Measurements from ENCODE around the gene CYP1A1. TPM values are rescaled to one million over a fixed set of nuclear protein-coding genes. Genes with fewer than 3 reads are reported as not detected.

The CYP1A1 gene
- total and polyA plus RNA-seq, 2 of the 13 experiments (the other 11 are each of a cell fraction or from before 2014, with no cell fraction given), result 7.9 to 8.0 TPM

DNA sequence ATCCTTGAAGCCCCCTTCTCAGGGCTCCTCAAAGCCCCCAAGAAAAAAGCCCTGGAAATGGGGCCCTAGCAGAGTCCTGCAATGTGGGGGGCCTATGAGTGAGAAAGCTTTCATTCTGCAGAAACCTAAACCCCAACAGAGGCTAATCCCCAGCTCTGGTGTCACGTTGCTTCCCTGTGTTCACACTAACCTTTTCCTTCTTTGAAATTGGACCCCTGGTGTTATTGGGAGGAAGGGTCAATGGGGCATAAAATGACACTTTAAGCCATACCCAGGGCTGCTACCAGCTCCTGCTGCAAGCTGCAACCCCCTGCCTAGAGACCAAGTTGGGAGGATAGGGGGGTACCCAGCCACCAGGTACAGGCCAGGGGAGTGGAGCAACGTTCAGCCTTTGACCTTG lies 25.4 kb upstream of the CYP1A1 start:
- Histone ChIP-seq H3K79me2 (ENCODE audit: insufficient read depth, low read length) (no peaks in the 10 kb centered on the region), H3K4me1 (ENCODE audit: insufficient read depth, low read length) (peaks cover 27% of the 10 kb centered on the region), H3K36me3 (replicated peaks in 1 of 2; ENCODE audit: control insufficient read depth in 1 of 2, insufficient read depth in 2 of 2, low read length in 2 of 2) (no peaks in the 10 kb centered on the region), H3K27me3 (ENCODE audit: control insufficient read depth in 1 of 2, insufficient read depth in 2 of 2, low read length in 2 of 2) (no peaks in the 10 kb centered on the region; a peak in 1 of 5 replicates), H3K4me2 (ENCODE audit: low read depth, low read length) (0 out of 2 replicates have a peak overlapping the region, but pooled peaks have one; percentile 26), H3K27ac (ENCODE audit: extremely low read length, insufficient read depth, low read length) (no peak overlapping the region), H3K9ac (ENCODE audit: insufficient read depth, low read depth, low read length) (no peak overlapping the region), H2AFZ (ENCODE audit: low read length) (no peak overlapping the region), H4K20me1 (ENCODE audit: insufficient read depth, low read length) (no peaks in the 10 kb centered on the region), H3K9me3 (ENCODE audit: low read length) (no peaks in the 10 kb centered on the region), H3K4me3 (replicated peaks in 1 of 3; ENCODE audit: insufficient read depth in 1 of 3, low read depth in 2 of 3, low read length in 3 of 3) (no peak overlapping the region)
- TF ChIP-seq, protein P1, sequence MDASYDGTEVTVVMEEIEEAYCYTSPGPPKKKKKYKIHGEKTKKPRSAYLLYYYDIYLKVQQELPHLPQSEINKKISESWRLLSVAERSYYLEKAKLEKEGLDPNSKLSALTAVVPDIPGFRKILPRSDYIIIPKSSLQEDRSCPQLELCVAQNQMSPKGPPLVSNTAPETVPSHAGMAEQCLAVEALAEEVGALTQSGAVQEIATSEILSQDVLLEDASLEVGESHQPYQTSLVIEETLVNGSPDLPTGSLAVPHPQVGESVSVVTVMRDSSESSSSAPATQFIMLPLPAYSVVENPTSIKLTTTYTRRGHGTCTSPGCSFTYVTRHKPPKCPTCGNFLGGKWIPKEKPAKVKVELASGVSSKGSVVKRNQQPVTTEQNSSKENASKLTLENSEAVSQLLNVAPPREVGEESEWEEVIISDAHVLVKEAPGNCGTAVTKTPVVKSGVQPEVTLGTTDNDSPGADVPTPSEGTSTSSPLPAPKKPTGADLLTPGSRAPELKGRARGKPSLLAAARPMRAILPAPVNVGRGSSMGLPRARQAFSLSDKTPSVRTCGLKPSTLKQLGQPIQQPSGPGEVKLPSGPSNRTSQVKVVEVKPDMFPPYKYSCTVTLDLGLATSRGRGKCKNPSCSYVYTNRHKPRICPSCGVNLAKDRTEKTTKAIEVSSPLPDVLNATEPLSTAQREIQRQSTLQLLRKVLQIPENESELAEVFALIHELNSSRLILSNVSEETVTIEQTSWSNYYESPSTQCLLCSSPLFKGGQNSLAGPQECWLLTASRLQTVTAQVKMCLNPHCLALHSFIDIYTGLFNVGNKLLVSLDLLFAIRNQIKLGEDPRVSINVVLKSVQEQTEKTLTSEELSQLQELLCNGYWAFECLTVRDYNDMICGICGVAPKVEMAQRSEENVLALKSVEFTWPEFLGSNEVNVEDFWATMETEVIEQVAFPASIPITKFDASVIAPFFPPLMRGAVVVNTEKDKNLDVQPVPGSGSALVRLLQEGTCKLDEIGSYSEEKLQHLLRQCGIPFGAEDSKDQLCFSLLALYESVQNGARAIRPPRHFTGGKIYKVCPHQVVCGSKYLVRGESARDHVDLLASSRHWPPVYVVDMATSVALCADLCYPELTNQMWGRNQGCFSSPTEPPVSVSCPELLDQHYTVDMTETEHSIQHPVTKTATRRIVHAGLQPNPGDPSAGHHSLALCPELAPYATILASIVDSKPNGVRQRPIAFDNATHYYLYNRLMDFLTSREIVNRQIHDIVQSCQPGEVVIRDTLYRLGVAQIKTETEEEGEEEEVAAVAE (CRISPR knock-in tag; IDR thresholded peaks at IDR 0.05; ENCODE audit: borderline replicate concordance), result no peak
- TF ChIP-seq TOE1 (CRISPR knock-in tag; IDR thresholded peaks at IDR 0.05), result no peak
- TF ChIP-seq RXRB (CRISPR knock-in tag; IDR thresholded peaks at IDR 0.05; ENCODE audit: borderline replicate concordance), result peak; percentile 32; the same call in 1 of the 2 replicates
- BruUV-seq (replicated peaks), result no TSS peak
- FAIRE-seq (no peak), ATAC-seq (peak; percentile 59), DNase-seq (ENCODE audit: low spot score) (no peak)
- ChIA-PET POLR2A (interaction anchor here (1.0 to 1.4 kb wide), 2 partner anchors 10 to 20 kb away, joined by 3 read pairs; no protein-coding TSS in a partner anchor), CTCF (ENCODE audit: low intra/inter-chr PET ratio, low total read pairs) (no interaction called here)
- in situ Hi-C loops (cut with HindIII; ENCODE audit: extremely low pct_ligation_motif_present, low pct_unique_long_range_greater_than_20kb), result no loop called here
- intact Hi-C loops (cut with micrococcal nuclease; ENCODE audit: unreplicated experiment), result no loop called here
- WGBS (ENCODE audit: low lambda C conversion rate), result 0% methylated on average over 1 of the region's 2 CpGs

DNA sequence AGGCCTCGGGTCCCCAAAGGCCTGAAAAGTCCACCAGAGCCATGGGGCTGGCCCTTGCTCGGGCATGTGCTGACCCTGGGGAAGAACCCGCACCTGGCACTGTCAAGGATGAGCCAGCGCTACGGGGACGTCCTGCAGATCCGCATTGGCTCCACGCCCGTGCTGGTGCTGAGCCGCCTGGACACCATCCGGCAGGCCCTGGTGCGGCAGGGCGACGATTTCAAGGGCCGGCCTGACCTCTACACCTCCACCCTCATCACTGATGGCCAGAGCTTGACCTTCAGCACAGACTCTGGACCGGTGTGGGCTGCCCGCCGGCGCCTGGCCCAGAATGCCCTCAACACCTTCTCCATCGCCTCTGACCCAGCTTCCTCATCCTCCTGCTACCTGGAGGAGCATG lies 24.5 kb upstream of the CYP1A1 start:
- H3K9ac ChIP-seq (ENCODE audit: insufficient read depth, low read depth, low read length), result no peak overlapping the region
- no peak for ATAC-seq
- CTCF ChIA-PET (ENCODE audit: low intra/inter-chr PET ratio, low total read pairs), result no interaction called here
- POLR2A ChIA-PET, result interaction anchor here (1.6 kb wide), 1 partner anchor 24 kb away, joined by 3 read pairs; the partner anchor contains the start of gene CYP1A1
- 37% methylated on average over 2 of the region's 20 CpGs for WGBS (ENCODE audit: low lambda C conversion rate)
- in situ Hi-C loops (cut with HindIII; ENCODE audit: extremely low pct_ligation_motif_present, low pct_unique_long_range_greater_than_20kb), result no loop called here
- intact Hi-C loops (cut with micrococcal nuclease; ENCODE audit: unreplicated experiment), result no loop called here
- BruUV-seq (replicated peaks), result no TSS peak
- no peaks in the 10 kb centered on the region for H3K9me3 ChIP-seq (ENCODE audit: low read length)
- H2AFZ ChIP-seq (ENCODE audit: low read length), result no peak overlapping the region
- no peak overlapping the region for H3K27ac ChIP-seq (ENCODE audit: extremely low read length, insufficient read depth, low read length)
- no peak overlapping the region for H3K4me3 ChIP-seq (replicated peaks in 1 of 3; ENCODE audit: insufficient read depth in 1 of 3, low read depth in 2 of 3, low read length in 3 of 3)
- peaks cover 27% of the 10 kb centered on the region for H3K4me1 ChIP-seq (ENCODE audit: insufficient read depth, low read length)
- no peaks in the 10 kb centered on the region for H4K20me1 ChIP-seq (ENCODE audit: insufficient read depth, low read length)
- no peaks in the 10 kb centered on the region for H3K79me2 ChIP-seq (ENCODE audit: insufficient read depth, low read length)
- H3K4me2 ChIP-seq (ENCODE audit: low read depth, low read length), result no peak overlapping the region
- DNase-seq (ENCODE audit: low spot score), result no peak
- H3K27me3 ChIP-seq (ENCODE audit: control insufficient read depth in 1 of 2, insufficient read depth in 2 of 2, low read length in 2 of 2), result no peaks in the 10 kb centered on the region; a peak in 1 of 5 replicates
- H3K36me3 ChIP-seq (replicated peaks in 1 of 2; ENCODE audit: control insufficient read depth in 1 of 2, insufficient read depth in 2 of 2, low read length in 2 of 2), result no peaks in the 10 kb centered on the region
- FAIRE-seq, result no peak
- no peak for TF ChIP-seq PCBP2 (optimal IDR thresholded peaks at IDR 0.05; ENCODE audit: low read depth, low read length, poor library complexity, severe bottlenecking)
- no peak for TF ChIP-seq ZNF782 (CRISPR knock-in tag; IDR thresholded peaks at IDR 0.05; ENCODE audit: borderline replicate concordance)
- TF ChIP-seq KDM6A (CRISPR knock-in tag; IDR thresholded peaks at IDR 0.05; ENCODE audit: low read depth), result no peak
- peak; percentile 36; the same call in 1 of the 2 replicates for TF ChIP-seq ZNF768 (CRISPR knock-in tag; IDR thresholded peaks at IDR 0.05)
- TF ChIP-seq, protein P2, sequence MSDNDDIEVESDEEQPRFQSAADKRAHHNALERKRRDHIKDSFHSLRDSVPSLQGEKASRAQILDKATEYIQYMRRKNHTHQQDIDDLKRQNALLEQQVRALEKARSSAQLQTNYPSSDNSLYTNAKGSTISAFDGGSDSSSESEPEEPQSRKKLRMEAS (IDR thresholded peaks at IDR 0.05), result no peak
- TF ChIP-seq ZNF605 (CRISPR knock-in tag; IDR thresholded peaks at IDR 0.05), result no peak
- TF ChIP-seq ZNF3 (CRISPR knock-in tag; IDR thresholded peaks at IDR 0.05), result no peak
- no peak for TF ChIP-seq ATM (IDR thresholded peaks at IDR 0.05; ENCODE audit: borderline replicate concordance)
- TF ChIP-seq ZNF83 (CRISPR knock-in tag; IDR thresholded peaks at IDR 0.05; ENCODE audit: borderline replicate concordance), result no peak
- TF ChIP-seq, protein P3, sequence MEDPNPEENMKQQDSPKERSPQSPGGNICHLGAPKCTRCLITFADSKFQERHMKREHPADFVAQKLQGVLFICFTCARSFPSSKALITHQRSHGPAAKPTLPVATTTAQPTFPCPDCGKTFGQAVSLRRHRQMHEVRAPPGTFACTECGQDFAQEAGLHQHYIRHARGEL (CRISPR knock-in tag; IDR thresholded peaks at IDR 0.05), result no peak
- TF ChIP-seq GATA4 (IDR thresholded peaks at IDR 0.05; ENCODE audit: borderline replicate concordance, low read depth), result no peak
- TF ChIP-seq ZNF75D (CRISPR knock-in tag; IDR thresholded peaks at IDR 0.05; ENCODE audit: borderline replicate concordance), result no peak
